Stimulated activated effector memory CD8-positive, alpha-beta T cell treated with anti-CD3 and anti-CD28 coated beads, Interleukin-12 subunit alpha, Interleukin-12 subunit beta, amount 100 ng/mL, for 72 hours (primary cell): ENCODE results near the gene QPRT.
"Not testable (repeated sequence)": the region's sequence is repeated elsewhere in the genome, so short reads cannot be mapped to it uniquely, and the experiment has no call there.

Experiments used
- ATAC-seq: fragments of 150-1000 bp; cut with Tn5 transposase; 2 replicates; pipeline ENCODE4 v1.10.0; 2021
- DNase-seq, 2 donors: peaks; one replicate each; pipeline ENCODE4 v3.0.0; 2021 to 2022; ENCODE audit warnings: low spot score in 2 of 2
- H3K27ac Mint-ChIP-seq: one replicate; pipeline ENCODE4 v1.8.0; 2022; ENCODE audit warnings: mild to moderate bottlenecking, mixed read lengths
- H3K36me3 Mint-ChIP-seq: one replicate; pipeline ENCODE4 v1.8.0; 2022; ENCODE audit warnings: mild to moderate bottlenecking, mixed read lengths
- H3K4me1 Mint-ChIP-seq: one replicate; pipeline ENCODE4 v1.8.0; 2022; ENCODE audit warnings: mixed read lengths
- H3K4me3 Mint-ChIP-seq: one replicate; pipeline ENCODE4 v1.8.0; 2022; ENCODE audit warnings: mild to moderate bottlenecking, mixed read lengths
- H3K9me3 Mint-ChIP-seq: one replicate; pipeline ENCODE4 v1.8.0; 2022; ENCODE audit warnings: mixed read lengths

Gene QPRT

DNA sequence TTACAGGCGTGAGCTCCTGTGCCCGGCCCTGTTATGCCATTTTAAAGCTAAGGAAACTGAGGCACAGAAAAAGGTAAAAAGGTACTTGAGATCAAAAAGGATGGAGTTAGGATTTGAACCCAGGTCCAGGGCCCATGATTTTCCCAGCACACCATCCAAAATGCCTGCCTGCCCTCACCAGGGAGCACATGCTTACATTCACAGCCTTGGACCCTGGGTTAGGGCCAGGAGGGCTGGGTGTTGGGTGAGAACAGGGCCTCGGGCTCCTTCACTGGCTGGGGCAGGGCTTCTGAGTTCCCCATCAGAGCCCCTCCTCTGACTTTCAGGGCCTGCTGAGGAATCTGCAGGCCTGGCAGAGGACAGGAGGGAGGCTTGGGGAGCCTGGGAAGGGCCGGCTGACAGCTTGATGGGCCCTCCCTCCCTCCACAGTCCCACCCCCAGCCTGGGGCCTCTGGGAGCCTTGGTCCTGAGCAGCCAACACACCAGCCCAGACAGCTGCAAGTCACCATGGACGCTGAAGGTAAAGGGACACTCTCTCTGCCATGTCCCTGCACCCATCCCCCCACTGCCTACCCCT, at the start of gene QPRT:
Gene QPRT, plus strand, starts transcription at position 490 of the 577 bp plus-strand sequence. Its CDS starts 18 bp downstream, at position 508.
- ATAC-seq (peak; percentile 32), DNase-seq (no peak)
- peak within 1 kb of the TSS; percentile 75 for H3K27ac Mint-ChIP-seq
- peaks cover 20% of the 10 kb centered on the region for H3K4me1 Mint-ChIP-seq
- H3K9me3 Mint-ChIP-seq = no peaks in the 10 kb centered on the region
- H3K36me3 Mint-ChIP-seq = no peaks in the 10 kb centered on the region
- H3K4me3 Mint-ChIP-seq = peak within 1 kb of the TSS; percentile 57

DNA sequence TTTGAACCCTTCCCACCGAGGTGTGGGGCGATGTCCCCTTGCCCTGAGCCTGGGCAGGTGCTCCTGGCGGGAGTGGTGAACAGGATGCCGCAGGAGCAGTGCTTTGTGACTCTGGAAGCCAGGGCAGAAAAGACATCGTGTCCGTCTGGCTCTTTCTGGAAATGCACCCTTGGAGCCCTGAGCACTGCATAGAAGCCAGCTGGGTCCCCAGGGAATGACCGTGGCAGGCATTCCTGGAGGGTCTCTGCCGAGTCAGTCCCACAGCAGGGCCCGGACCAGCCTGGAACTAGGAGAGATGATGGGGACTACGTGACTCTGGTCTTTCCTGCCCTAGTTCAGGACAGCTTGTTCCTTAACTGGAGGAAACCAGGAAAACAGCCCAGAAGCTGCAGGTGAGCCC, 49.7 kb upstream of the QPRT start:
- not testable (repeated sequence) for H3K27ac Mint-ChIP-seq

DNA sequence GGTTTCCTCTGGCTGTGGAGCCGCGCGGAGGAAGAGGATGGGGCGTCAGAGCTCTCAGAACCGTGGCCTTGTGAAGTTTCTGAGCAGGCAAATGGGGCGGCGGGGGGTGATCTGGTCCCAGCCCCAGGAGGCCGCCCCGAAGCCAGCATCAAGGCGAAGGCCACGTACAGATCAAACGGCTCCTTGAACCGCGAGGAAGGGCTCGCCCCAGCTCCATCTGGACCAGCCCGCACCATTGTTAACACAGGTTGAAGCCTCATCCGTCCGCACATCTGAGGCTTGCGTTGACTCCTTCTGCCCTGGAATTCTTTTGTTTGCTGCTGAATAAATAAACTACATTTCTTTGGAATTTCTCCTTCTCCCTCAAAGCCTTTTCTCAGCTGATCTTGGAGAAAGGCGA, 47.3 kb upstream of the QPRT start:
- DNase-seq, H3K36me3 Mint-ChIP-seq: not testable (repeated sequence)

More for the DNA sequence above, 49.7 kb upstream of the QPRT start:
- not testable (repeated sequence) for H3K36me3 Mint-ChIP-seq, H3K9me3 Mint-ChIP-seq, ATAC-seq, H3K4me3 Mint-ChIP-seq, DNase-seq
- peaks cover 12% of the 10 kb centered on the region for H3K4me1 Mint-ChIP-seq

DNA sequence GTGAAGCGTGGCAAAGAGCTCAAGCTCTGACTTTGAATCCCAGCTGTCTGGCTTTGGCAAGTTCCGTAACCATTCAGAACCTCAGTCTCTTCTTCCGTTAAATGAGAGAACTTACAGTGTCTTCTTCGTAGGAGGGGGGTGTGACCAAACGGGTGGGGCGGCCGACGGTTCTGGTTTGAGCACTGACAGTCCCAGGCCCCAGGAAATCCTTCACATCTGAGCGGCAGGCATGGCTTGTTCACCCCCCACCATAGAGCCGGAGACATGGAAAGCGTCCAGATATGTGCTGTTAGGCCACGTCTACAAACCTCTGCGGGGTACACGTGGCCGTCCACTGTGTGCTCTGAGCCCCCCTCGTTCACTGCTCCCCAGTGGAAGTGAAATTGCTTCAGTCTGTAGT, 43.1 kb upstream of the QPRT start:
- H3K4me3 Mint-ChIP-seq, DNase-seq, H3K4me1 Mint-ChIP-seq, H3K36me3 Mint-ChIP-seq, H3K27ac Mint-ChIP-seq, ATAC-seq, H3K9me3 Mint-ChIP-seq: not testable (repeated sequence)

More for the DNA sequence above, 47.3 kb upstream of the QPRT start:
- not testable (repeated sequence) for ATAC-seq, H3K9me3 Mint-ChIP-seq, H3K4me3 Mint-ChIP-seq, H3K27ac Mint-ChIP-seq
- peaks cover 11% of the 10 kb centered on the region for H3K4me1 Mint-ChIP-seq

DNA sequence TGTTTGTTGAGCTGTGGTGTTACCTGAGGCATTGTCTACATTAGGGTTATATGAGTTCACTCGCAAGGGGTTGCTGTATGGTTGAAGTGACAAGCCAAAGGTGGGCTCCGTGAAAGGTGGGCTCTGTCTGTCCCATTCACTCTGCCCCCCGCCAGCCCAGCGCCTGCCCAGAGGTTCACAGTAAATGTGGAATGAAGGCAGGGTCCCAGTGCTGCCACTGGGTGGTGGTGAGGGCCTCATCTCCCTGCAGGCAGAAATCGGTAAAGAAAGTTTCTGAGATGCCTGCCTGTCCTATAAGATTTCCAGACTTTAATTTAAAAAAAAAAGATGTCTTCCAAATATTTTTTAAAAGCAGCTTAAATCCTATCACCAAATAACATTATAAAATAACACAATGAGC, 42.6 kb upstream of the QPRT start:
- not testable (repeated sequence) for DNase-seq, H3K36me3 Mint-ChIP-seq, ATAC-seq, H3K4me3 Mint-ChIP-seq, H3K9me3 Mint-ChIP-seq, H3K27ac Mint-ChIP-seq
- H3K4me1 Mint-ChIP-seq = peaks cover 13% of the 10 kb centered on the region

DNA sequence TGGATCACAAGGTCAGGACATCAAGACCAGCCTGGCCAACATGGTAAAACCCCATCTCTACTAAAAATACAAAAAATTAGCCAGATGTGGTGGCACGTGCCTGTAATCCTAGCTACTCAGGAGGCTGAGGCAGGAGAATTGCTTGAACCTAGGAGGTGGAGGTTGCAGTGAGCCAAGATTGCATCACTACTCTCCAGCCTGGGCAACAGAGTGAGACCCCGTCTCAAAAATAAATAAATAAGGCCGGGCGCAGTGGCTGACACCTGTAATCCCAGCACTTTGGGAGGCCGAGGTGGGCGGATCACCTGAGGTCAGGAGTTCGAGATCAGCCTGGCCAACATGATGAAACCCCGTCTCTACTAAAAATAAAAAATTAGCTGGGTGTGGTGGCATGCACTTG, 40.2 kb upstream of the QPRT start:
- not testable (repeated sequence) for H3K27ac Mint-ChIP-seq, H3K4me3 Mint-ChIP-seq

DNA sequence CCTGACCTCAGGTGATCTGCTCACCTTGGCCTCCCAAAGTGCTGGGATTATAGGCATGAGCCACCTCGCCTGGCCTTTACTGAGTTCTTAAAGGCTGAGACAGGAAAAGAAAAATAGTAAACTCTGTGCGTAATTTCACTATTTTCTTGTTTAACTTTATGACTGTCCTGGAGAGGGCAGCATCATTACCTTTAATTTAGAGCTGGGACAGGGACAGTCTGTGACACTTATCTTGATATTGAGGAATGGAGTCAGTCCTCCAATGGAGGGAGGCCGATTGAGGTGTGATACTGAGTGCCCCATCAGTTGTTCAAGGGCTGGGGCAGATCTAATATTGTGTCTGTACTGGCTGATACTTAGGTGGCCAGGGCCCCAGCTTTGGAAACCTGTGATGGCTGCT, 37.4 kb upstream of the QPRT start:
- Mint-ChIP-seq H3K27ac (peak overlapping the region; percentile 99), H3K4me3 (peak overlapping the region; percentile 82), H3K9me3 (no peaks in the 10 kb centered on the region), H3K36me3 (no peaks in the 10 kb centered on the region), H3K4me1 (peaks cover 38% of the 10 kb centered on the region)
- DNase-seq = no peak
- ATAC-seq = peak; percentile 72

More for the DNA sequence above, 40.2 kb upstream of the QPRT start:
- H3K36me3 Mint-ChIP-seq, H3K9me3 Mint-ChIP-seq, ATAC-seq, DNase-seq: not testable (repeated sequence)
- H3K4me1 Mint-ChIP-seq = peaks cover 19% of the 10 kb centered on the region

DNA sequence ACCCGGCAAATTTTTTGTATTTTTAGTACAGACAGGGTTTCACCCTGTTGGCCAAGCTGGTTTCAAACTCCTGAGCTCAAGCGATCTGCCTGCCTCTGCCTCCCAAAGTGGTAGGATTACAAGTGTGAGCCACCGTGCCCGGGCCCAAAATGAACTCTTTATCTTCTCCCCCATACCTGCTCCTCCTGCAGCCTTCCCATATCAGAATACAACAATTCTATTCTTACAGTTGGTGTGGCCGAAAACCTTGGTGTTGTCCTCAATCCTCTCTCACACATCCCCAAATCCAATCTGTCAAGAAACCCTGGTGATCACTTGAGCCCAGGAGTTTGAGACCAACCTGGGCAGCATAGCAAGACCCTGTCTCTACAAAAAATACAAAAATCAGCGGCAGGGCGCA, 35.4 kb upstream of the QPRT start:
- Mint-ChIP-seq H3K36me3 (no peaks in the 10 kb centered on the region), H3K27ac (peak overlapping the region; percentile 23), H3K4me3 (no peak overlapping the region), H3K9me3 (no peaks in the 10 kb centered on the region), H3K4me1 (peaks cover 38% of the 10 kb centered on the region)
- no peak for DNase-seq
- no peak for ATAC-seq

DNA sequence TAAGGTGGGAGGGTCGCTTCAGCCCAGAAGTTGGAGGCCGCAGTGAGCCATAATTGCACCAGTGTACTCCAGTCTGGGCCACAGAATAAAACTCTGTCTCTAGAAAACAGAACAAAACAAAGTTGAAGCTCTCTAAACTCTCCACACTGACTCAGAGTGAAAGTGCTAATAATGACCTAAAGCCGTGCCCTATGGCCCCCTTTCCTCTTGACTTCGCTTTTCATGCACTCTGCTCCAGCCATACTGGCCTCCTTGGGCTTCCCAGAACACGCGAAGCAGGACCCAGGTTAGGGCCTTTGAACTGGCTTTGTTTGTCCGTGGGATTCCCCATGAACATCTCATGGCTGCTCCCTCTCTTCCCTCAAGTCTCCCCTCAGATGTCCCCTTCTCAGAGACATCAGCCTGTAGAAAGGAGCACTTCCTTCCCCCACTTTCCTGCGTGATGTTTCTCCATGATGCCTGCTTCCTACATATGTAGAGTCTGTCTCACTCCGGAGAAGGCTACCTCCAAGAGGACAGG, 34.6 kb upstream of the QPRT start:
- H3K4me3 Mint-ChIP-seq = no peak overlapping the region
- DNase-seq (no peak), ATAC-seq (no peak)
- peak overlapping the region; percentile 83 for H3K27ac Mint-ChIP-seq
- H3K9me3 Mint-ChIP-seq = no peaks in the 10 kb centered on the region
- no peaks in the 10 kb centered on the region for H3K36me3 Mint-ChIP-seq
- peaks cover 38% of the 10 kb centered on the region for H3K4me1 Mint-ChIP-seq

DNA sequence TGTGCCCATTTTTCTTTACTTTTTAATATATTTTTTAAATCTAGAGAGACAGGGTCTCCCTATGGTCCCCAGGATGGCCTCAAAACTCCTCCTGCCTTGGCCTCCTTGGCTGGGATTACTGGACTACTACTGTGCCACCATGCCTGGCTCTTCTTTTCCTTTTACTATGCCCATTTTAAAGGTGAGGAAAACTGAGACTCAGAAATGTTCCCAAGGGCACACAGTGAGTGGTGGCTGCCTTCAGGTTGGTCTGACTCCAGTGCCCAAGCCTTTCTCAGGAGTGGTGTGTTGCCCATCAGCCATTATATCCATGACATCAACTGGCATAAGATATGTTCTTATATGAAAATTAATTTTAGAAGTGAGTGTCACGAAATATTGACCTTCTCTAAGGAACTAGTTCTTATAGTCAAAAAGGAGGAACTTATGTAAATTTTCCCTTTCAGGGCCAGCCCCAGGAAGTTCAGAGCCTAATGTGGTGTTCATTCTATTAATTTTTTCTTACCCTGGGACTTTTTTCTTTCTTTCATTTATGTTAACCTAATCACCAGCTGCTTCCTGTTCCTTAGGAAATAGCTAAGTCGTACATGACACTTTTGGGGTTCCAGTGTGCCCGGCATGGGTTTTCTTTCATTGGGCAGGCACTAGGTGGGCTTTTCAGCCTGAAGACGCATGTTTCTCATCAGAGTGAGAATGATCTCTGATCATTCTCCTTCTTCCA, 33.8 kb upstream of the QPRT start:
- Mint-ChIP-seq H3K36me3 (no peaks in the 10 kb centered on the region), H3K27ac (peak overlapping the region; percentile 83), H3K9me3 (no peaks in the 10 kb centered on the region), H3K4me3 (no peak overlapping the region), H3K4me1 (peaks cover 44% of the 10 kb centered on the region)
- DNase-seq (no peak), ATAC-seq (no peak)

DNA sequence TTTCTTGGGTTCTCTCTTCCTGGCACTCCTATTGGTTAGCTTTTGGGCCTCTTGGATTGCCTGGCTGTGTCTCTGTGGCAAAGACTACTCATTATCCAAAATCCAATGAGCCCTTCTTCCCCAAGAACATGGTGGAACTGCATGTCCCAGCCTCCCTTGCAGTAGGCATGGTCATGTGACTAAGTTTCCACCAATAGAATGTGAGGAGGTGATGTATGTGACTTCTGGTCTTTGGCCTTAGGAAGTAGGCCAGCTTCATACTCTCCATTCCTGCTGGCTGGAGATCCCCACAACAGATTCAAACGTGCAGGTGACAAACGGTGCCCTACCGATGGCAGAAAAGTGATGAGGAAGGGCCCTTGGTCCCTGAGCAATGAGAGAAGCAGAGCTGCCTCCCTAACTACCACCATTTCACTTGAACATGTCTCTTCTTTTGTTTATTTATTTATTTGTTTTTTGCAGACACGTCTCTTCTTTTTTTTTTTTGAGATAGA, 33.2 kb upstream of the QPRT start:
- Mint-ChIP-seq H3K36me3 (no peaks in the 10 kb centered on the region), H3K27ac (peak overlapping the region; percentile 11), H3K9me3 (no peaks in the 10 kb centered on the region), H3K4me3 (no peak overlapping the region), H3K4me1 (peaks cover 38% of the 10 kb centered on the region)
- ATAC-seq (peak; percentile 38), DNase-seq (no peak)

DNA sequence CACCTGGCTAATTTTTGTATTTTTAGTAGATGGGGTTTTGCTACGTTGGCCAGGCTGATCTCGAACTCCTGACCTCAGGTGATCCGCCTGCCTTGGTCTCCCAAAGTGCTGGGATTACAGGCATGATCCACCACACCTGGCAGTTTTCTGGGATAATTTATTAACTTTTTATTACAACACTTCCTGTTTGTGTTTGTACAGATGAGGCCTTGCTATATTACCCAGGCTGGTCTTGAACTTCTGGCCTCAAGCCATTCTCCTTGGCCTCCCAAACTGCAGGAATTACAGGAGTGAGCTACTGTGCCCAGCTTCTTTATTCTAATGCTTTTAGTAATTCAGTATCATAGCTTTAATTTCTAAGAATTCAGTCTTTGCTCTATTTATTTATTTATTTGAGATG, 32.0 kb upstream of the QPRT start:
- Mint-ChIP-seq H3K27ac (no peak overlapping the region), H3K4me3 (no peak overlapping the region), H3K36me3 (no peaks in the 10 kb centered on the region), H3K4me1 (peaks cover 26% of the 10 kb centered on the region), H3K9me3 (no peaks in the 10 kb centered on the region)
- DNase-seq (no peak), ATAC-seq (no peak)

DNA sequence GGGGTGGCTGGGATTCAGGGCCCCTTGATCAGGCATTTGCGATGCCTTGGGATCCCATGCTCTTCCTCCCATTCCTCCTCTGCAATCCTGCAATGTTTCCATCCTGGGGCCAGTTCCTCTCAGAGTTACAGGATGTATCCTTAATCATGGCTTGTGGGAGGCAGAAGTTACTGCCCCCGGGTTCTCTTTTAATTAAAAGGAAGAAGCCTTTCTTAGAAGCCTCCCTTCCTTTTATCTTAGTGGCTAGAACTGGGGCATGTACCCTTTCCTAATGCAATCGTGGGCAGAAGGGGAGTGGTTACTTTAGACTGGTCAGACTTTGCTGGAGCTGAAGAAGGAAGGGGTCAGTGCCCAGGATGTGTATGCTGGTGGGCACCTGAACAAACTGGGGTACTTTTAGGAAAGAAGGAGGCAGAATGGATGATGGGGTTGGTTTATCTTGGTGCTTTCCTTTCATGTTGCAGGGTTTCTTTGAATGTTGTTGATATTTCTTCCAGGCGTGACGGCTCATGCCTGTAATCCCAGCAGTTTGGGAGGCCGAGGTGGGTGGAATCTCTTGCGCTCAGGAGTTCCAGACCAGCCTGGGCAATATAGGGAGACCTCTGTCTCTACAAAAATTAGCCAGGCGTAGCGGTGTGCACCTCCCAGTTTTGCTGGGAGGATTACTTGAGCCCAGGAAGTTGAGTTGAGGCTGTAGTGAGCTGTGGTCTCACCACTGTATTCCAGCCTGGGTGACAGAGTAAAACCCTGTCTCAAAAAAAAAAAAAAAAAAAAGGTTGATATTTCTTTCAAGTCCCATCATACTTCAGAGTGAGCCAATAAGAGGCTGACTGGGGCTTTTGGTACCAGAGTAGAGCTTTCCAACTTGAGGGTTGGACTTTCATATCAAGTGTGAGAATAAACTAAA, 29.1 kb upstream of the QPRT start:
- DNase-seq (no peak), ATAC-seq (no peak)
- Mint-ChIP-seq H3K4me1 (peaks cover 29% of the 10 kb centered on the region), H3K36me3 (no peaks in the 10 kb centered on the region), H3K9me3 (no peaks in the 10 kb centered on the region), H3K4me3 (no peak overlapping the region), H3K27ac (peak overlapping the region; percentile 21)

DNA sequence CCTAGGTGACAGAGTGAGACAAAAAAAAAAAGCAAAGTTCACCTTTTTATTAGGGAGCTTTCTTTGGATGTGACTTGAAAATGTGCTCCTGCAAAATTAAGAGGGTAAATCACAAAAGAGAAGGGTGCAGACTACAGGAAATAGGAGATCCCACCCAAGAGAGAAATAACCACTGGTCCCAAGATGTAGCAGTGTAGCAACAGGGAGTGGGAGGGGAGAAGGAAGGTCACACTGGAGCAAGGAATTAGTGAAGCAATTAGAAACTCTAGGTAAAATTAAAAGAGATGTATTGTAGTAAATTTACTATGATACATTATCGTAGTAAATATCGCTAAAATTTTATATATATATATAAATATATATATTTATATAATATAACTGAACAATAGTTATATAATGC, 28.2 kb upstream of the QPRT start:
- Mint-ChIP-seq H3K9me3 (no peaks in the 10 kb centered on the region), H3K27ac (no peak overlapping the region), H3K36me3 (no peaks in the 10 kb centered on the region), H3K4me1 (peaks cover 25% of the 10 kb centered on the region), H3K4me3 (no peak overlapping the region)
- no peak for ATAC-seq
- no peak for DNase-seq

DNA sequence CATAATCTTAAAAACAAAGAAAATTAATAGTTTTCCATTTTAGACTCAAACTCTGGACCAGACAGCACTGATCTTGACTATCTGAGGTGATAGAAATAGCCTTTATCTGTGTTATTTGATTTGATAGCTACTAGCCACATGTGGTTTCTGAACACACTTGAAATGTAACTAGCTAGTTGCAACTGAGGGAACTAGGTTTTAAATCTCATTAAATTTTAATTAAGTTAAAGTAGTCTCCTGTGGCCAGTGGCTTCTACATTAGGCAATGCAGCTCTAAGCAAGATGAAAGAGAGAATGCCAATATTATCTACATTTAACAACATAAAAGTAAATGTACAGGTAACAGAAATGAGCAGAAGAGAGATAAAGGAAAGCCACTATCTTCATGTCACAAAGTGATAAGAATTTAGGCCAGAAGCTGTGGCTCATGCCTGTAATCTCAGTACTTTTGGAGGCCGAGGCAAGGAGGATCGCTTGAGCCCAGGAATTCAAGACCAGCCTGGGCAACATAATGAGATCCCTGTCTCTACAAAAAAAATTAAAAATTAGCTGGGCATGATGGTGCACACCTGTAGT, 27.1 kb upstream of the QPRT start:
- Mint-ChIP-seq H3K9me3 (no peaks in the 10 kb centered on the region), H3K4me1 (peaks cover 26% of the 10 kb centered on the region), H3K27ac (peak overlapping the region; percentile 17), H3K36me3 (no peaks in the 10 kb centered on the region), H3K4me3 (no peak overlapping the region)
- ATAC-seq (no peak), DNase-seq (no peak)
